ELF-1 (cell line): ENCODE measurements around the gene CASP9.
A peak's percentile ranks its signal among the peaks of the same experiment; 100 is the strongest.
"Not testable (repeated sequence)": the region's sequence is repeated elsewhere in the genome, so short reads cannot be mapped to it uniquely, and the experiment has no call there.

Experiments used
- DNase-seq: peaks from one replicate; pipeline ENCODE4 v3.0.0-alpha.2; 2016; ENCODE audit warnings: low read depth, low spot score

The CASP9 gene

GRCh38 chr1:15469821-15470448 is 54.1 kb downstream of the CASP9 start:
- not testable (repeated sequence) for DNase-seq

GRCh38 chr1:15469361-15469760 is 54.7 kb downstream of the CASP9 start:
- DNase-seq: no peak

GRCh38 chr1:15468145-15468544 is 55.9 kb downstream of the CASP9 start:
- DNase-seq: no peak

- DNase-seq: not testable (repeated sequence)
These were observed 56.9 kb downstream of the CASP9 start for GRCh38 chr1:15466955-15467625.

GRCh38 chr1:15465674-15466073 is 58.3 kb downstream of the CASP9 start:
- DNase-seq: no peak

GRCh38 chr1:15463926-15464322 is 60.1 kb downstream of the CASP9 start:
- not testable (repeated sequence) for DNase-seq

DNA sequence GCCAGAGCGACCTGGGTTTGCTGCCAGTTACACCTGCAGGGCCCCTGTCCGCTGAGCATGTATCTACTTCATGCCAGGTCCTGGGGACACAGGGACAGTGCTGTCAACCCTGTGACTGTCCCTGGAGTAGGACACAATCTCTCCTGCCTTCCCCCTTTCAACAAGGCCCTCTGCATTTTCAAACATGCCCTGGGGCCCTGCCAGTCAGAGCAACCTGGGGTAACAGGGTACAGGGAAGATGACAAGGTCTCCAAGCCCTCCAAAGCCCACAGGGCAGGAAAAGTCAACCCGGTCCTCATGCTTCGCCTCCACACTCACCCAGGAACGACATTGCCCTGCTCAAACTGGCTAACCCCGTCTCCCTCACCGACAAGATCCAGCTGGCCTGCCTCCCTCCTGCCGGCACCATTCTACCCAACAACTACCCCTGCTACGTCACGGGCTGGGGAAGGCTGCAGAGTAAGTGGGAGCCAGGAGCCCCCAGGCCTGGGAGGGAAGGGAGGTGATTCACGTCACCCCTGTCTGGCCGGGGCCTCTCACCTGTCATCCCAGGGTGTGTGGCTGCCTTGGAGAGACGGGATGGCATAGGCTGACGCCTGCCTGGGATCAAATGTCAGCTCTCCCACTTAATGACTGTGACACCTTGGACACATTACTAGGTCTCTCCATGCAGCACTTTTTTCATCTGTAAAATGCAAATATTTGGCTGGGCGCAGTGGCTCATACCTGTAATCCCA is 60.8 kb downstream of the CASP9 start:
- not testable (repeated sequence) for DNase-seq

DNA sequence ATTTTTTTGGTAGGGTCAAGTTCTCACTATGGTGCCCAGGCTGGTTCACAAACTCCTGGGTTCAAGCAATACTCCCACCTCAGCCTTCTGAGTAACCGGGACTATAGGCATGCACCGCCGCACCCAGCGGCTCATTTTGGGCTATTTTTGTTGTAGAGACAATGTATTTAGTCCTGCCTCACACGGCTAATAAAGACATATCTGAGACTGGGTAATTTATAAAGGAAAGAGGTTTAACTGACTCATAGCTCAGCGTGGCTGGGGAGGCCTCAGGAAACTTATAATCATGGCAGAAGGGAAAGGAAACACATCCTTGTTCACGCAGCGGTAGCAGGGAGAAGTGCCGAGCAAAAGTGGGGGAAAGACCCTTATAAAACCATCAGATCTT is 63.3 kb downstream of the CASP9 start:
- no peak for DNase-seq

- no peak for DNase-seq
These were observed 64.0 kb downstream of the CASP9 start for GRCh38 chr1:15459771-15460707.

DNA sequence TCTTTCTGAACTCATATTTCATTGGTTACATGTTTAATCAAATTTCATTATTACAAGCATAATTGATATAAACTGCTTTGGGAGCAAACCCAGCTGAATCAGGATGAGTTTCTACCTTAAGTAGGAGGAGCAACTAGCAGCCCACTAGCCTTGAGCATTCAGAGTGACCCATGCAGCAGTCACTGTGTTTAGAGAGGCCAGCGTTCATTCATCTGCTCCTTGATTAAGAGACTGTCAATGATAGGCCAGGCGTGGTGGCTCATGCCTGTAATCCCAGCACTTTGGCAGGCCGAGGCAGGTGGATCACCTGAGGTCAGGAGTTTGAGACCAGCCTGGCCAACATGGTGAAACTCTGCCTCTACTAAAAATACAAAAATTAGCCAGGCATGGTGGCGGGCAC is 65.6 kb downstream of the CASP9 start:
- not testable (repeated sequence) for DNase-seq

DNA sequence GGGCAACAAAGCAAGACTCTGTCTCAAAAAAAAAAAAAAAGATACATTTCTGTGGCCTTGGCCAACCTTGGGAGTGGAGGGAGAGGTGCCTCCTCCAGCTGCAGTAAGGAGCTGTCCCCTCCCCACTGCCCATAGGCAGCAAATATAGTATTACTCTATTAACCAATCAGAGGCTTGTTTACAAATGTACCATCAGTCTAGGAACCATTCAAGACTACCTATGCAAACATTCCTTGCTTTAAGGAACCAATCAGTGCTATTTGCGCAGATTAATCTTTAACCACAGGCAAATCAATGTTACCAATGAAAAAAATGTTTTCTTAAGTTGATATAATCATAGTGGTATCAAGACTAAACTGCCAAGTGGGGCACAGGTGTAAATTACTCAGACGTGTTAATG is 66.4 kb downstream of the CASP9 start:
- DNase-seq: no peak

DNA sequence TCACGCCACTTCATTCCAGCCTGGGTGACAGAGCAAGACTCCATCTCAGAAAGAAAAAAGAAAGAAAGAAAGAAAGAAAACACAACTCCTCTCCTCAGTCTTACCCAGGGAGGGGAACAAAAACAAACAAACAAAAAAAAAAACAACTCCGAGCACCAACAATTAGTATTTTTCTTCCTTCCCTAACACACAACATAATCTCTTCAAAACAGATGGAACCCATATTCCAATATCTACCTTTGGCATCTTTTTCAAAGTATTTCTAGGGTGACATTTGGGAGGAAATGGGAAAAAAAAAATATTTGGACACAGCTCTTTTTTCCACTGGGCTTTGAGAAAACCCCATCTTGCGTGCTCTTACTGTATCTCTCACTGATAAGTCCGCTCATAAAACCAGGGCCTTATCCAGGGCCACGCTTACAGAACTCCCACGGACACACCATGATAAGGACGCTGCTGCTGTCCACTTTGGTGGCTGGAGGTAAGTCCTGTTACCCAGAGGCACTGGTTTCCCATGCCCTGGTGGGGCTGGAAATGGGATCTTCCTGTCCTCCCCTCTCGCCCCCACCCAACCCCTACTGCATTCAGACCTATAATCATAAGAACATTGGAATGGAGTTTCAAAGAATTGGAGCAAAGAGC is 67.6 kb downstream of the CASP9 start, which contains the start of gene CELA2A:
Gene CELA2A (plus strand): TSS at position 420 of the 642 bp plus-strand sequence. CDS start 22 bp downstream, at position 442.
- no peak for DNase-seq

- DNase-seq: no peak
These were observed 68.5 kb downstream of the CASP9 start for GRCh38 chr1:15455522-15455921.

DNA sequence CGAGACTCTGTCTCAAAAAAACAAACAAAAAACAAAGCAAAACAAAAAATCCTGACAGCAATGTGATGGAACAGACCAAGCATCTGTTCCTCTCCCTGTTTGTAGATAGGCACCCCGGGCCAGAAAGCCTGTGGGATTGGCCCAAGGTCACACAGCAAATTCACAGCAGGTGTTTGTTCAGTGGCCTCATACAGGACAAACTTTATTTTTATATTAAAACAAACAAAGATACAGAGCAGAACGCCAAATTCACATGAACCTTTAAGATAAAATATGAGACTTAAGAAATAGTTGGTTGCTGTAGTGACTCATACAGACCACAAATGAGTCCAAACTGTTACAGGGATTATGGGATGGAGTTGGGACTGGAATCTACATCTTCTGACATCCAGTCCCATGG is 69.8 kb downstream of the CASP9 start:
- no peak for DNase-seq

DNA sequence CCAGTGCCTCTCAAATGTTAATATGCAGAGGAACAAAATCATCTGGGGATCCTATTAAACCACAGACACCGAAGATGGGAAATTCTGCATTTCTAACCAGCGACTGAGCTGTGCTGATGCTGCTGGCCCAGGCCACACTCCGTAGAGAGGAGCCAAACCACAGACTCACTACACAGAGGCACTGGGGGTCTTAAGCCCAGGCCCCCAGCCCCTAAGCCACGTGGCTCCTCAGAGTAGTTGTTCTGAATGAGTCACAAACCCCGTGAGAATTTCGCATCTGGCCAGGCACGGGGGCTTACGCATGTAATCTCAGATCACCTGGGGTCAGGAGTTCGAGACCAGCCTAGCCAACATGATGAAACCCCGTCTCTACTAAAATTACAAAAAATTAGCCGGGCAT is 70.3 kb downstream of the CASP9 start:
- DNase-seq: peak; percentile 41

GRCh38 chr1:15452866-15453571 is 71.0 kb downstream of the CASP9 start:
- DNase-seq: no peak

DNA sequence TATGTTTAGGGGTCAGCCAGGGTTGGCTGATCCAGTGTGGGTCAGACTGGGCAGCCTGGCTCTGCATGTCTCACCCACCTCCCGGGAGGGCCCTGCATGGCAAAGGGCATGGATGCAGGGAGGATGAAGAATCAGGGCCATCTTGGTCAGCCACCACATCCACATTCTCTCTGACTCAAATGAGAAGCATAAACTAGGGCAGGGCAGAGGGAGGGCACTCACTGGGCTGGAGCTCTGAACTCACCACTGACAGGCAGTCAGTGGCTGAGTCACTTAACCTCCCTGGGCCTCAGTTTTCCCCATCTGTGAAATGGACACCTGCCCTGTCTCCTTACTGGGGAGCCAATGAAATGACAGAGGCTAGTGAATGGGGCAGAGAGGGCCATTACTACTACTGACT is 71.8 kb downstream of the CASP9 start:
- no peak for DNase-seq

DNA sequence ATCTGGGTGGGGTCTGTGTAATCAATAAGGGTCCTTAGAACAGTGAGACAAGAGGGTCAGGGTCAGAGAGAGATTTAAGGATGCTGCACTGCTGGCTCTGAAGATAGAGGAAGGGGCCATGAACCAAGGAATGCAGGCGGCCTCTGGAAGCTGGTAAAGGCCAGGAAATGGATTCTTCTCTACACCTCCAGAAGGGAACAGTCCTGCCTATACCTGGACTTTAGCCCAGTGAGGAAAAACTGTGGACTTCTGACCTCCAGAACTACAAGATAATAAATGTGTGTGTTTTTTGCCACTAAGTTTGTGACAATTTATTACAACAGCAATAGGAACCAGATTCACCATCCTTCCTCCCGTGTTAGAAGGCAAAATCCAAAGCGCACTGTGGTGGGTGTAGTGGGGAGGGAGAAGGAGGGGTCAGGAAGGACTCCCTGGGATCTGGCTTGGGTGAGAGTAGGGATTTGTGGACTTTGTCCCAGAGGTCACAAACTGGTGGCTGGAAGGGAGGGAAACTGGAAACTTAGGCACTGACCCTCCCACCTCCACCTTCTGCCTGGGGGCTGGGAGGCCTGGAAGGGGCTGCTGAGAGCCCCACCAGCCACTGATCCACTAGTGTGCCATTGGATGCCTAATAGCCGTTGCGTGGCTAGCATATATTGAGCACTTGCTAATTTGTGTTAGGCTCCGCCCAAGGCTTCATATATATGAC is 72.8 kb downstream of the CASP9 start:
- no peak for DNase-seq

GRCh38 chr1:15449567-15449966 is 74.4 kb downstream of the CASP9 start:
- no peak for DNase-seq
